NB4 (cell line): ENCODE results near the gene UBAP1L.

Experiments
- CTCF ChIP-seq: IDR thresholded peaks from one replicate; pipeline ENCODE4 v1.5.1; 2012; ENCODE audit warnings: low read depth, low read length
- MYC ChIP-seq: IDR thresholded peaks from 2 replicates; pipeline ENCODE4 v1.6.1; 2011; ENCODE audit warnings: low read depth, low read length

DNA sequence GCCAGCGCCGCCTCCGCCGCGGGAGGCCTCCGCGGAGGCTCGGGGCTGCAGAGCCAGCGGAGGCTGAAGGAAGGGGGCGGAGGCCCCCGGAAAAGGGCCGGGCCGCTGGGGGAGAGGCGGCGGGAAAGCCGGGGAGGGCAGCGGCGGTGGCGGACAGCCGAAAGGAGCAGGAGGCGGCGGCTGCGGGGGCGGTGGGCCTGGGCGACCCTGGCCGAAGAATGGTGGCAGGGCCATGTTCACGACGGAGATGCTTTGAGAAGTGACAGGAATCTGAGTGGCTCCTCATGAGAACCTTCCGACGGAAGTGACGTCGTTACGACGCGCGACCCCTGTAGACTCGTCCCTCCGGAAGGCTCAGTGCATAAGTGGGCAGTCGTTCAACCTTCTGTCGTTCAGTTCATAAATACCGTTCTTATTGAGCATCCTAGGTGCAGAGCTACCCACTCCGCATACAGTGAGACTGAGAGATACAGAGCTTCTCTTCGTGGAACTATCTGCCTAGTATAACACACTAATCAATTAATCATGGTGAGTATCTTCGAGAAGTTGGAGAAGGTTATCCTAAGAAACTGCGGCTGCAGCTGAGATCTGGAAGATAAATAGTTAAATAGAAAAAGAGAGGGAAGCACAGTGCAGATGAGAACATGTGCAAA lies 18.7 kb upstream of the UBAP1L start, which contains the start of gene PDCD7:
- TF ChIP-seq CTCF: no peak
- TF ChIP-seq MYC: peak; percentile 46
